HepG2 (cell line): Measurements from ENCODE around the gene MT1HL1. TPM values are rescaled to one million over a fixed set of nuclear protein-coding genes. Genes with fewer than 3 reads are reported as not detected.

Source experiments
- ATAC-seq: fragments of 200-7000 bp; cut with Tn5 transposase; 3 replicates; pipeline ENCODE4 v1.9.1; 2020; ENCODE audit warnings: mild to moderate bottlenecking, moderate library complexity
- BruUV-seq: library from RNA; stranded (reverse); fragments of 400-500 nt; replicated peaks from 2 replicates; lab custom pipeline; 2021; lab: Mats Ljungman, UMichigan
- CTCF ChIA-PET: fragments of 300-600 bp; formaldehyde crosslinking; extraction: SDS; loops from one replicate; lab custom pipeline; 2021; ENCODE audit warnings: low total read pairs, inconsistent platforms, low intra/inter-chr PET ratio; lab: Yijun Ruan, JAX
- POLR2A ChIA-PET: fragments of 350-600 bp; sonication (Branson Sonifier 250); formaldehyde crosslinking; loops from one replicate; lab custom pipeline; 2020; ENCODE audit warnings: antibody characterized with exemption, inconsistent platforms; lab: Yijun Ruan, JAX
- DNase-seq: peaks from one replicate; pipeline ENCODE4 v3.0.0-alpha.2; 2015; ENCODE audit warnings: low spot score
- FAIRE-seq: peaks from 3 replicates; lab custom pipeline; 2011; peaks lifted over from hg19 to GRCh38; lab: Jason Lieb, UNC
- H2AFZ ChIP-seq: one replicate; pipeline ENCODE4 v1.6.1; 2011; ENCODE audit warnings: low read length, inconsistent platforms
- H3K27ac ChIP-seq: fragments of 300-600 bp; 3 replicates; pipeline ENCODE4 v1.8.0; 2011; ENCODE audit warnings: mixed run types, mild to moderate bottlenecking, mixed read lengths, low read length, inconsistent platforms; ENCODE audit not compliant: insufficient read depth; ENCODE audit errors: extremely low read length
- H3K27me3 ChIP-seq, 2 experiments: fragments of 200-600 bp in 1 of 2; 2 replicates in 1 of 2; 3 replicates in 1 of 2; pipeline versions ENCODE4 v1.6.0 to v1.8.0; 2011; ENCODE audit warnings: low read length in 2 of 2, mild to moderate bottlenecking in 2 of 2, moderate library complexity in 2 of 2, inconsistent platforms in 1 of 2; ENCODE audit not compliant: insufficient read depth in 2 of 2, control insufficient read depth in 1 of 2
- H3K36me3 ChIP-seq, 2 experiments: fragments of 200-600 bp in 1 of 2; replicated peaks in 1 of 2; 2 replicates in 1 of 2; 3 replicates in 1 of 2; pipeline versions ENCODE4 v1.5.1 to v1.8.0; 2011; ENCODE audit warnings: low read length in 2 of 2, inconsistent platforms in 1 of 2; ENCODE audit not compliant: insufficient read depth in 2 of 2, control insufficient read depth in 1 of 2
- H3K4me1 ChIP-seq: 2 replicates; pipeline ENCODE4 v1.5.1; 2012; ENCODE audit warnings: low read length, inconsistent platforms; ENCODE audit not compliant: insufficient read depth
- H3K4me2 ChIP-seq: 2 replicates; pipeline ENCODE4 v1.6.0; 2011; ENCODE audit warnings: low read depth, low read length, inconsistent platforms
- H3K4me3 ChIP-seq, 3 experiments: fragments of 200-600 bp in 1 of 3; sonication (generic), shearing (Covaris generic) in 1 of 3; replicated peaks in 1 of 3; 2 replicates each; pipeline ENCODE4 v1.5.1; 2011 to 2016; ENCODE audit warnings: low read length in 3 of 3, inconsistent platforms in 2 of 3, low read depth in 2 of 3, mild to moderate bottlenecking in 2 of 3, control low read depth in 1 of 3, mixed read lengths in 1 of 3; ENCODE audit not compliant: insufficient read depth in 1 of 3
- H3K79me2 ChIP-seq: one replicate; pipeline ENCODE4 v1.6.1; 2011; ENCODE audit warnings: low read length, inconsistent platforms; ENCODE audit not compliant: insufficient read depth
- H3K9ac ChIP-seq: 2 replicates; pipeline ENCODE4 v1.6.0; 2011; ENCODE audit warnings: mild to moderate bottlenecking, low read depth, low read length, inconsistent platforms; ENCODE audit not compliant: insufficient read depth
- H3K9me3 ChIP-seq: 2 replicates; pipeline ENCODE4 v1.5.1; 2012; ENCODE audit warnings: mild to moderate bottlenecking, low read length
- H4K20me1 ChIP-seq: 2 replicates; pipeline ENCODE4 v1.6.0; 2011; ENCODE audit warnings: inconsistent platforms, mild to moderate bottlenecking, low read length, moderate library complexity; ENCODE audit not compliant: insufficient read depth
- FOSL2 ChIP-seq: sonication (generic); formaldehyde crosslinking; IDR thresholded peaks from 2 replicates; pipeline ENCODE4 v1.4.0; 2020; ENCODE audit warnings: missing genetic modification reagents
- MEF2D ChIP-seq: sonication (generic); formaldehyde crosslinking; IDR thresholded peaks from 2 replicates; pipeline ENCODE4 v1.5.1; 2020; ENCODE audit warnings: mild to moderate bottlenecking, missing genetic modification reagents
- MTA3 ChIP-seq: sonication (generic); formaldehyde crosslinking; IDR thresholded peaks from 2 replicates; pipeline ENCODE4 v1.4.0; 2020; ENCODE audit warnings: missing genetic modification reagents
- PHF5A ChIP-seq: IDR thresholded peaks from one replicate; pipeline ENCODE4 v1.6.1; 2018; ENCODE audit warnings: low read depth, missing genetic modification reagents; ENCODE audit not compliant: unreplicated experiment
- PRPF4 ChIP-seq: fragments of 200-400 bp; formaldehyde crosslinking; IDR thresholded peaks from 2 replicates; pipeline ENCODE4 v1.6.1; 2016; ENCODE audit warnings: low read length, low read depth; ENCODE audit not compliant: poor library complexity, severe bottlenecking
- RARA ChIP-seq: IDR thresholded peaks from 2 replicates; pipeline ENCODE4 v1.6.1; 2016; ENCODE audit warnings: missing genetic modification reagents, missing compliant biosample characterization
- SIN3A ChIP-seq: IDR thresholded peaks from 2 replicates; pipeline ENCODE4 v1.6.1; 2011; ENCODE audit warnings: low read depth, mild to moderate bottlenecking, control low read depth, low read length, borderline replicate concordance
- SNAPC2 ChIP-seq: sonication (generic); formaldehyde crosslinking; IDR thresholded peaks from 2 replicates; pipeline ENCODE4 v1.8.1; 2022; ENCODE audit warnings: mild to moderate bottlenecking, missing genetic modification reagents
- ZNF382 ChIP-seq: sonication (generic); formaldehyde crosslinking; IDR thresholded peaks from 2 replicates; pipeline ENCODE4 v1.5.0; 2020; ENCODE audit warnings: missing genetic modification reagents, mild to moderate bottlenecking, borderline replicate concordance
- ZNF44 ChIP-seq: sonication (generic); formaldehyde crosslinking; IDR thresholded peaks from 2 replicates; pipeline ENCODE4 v1.5.1; 2020; ENCODE audit warnings: mild to moderate bottlenecking, missing genetic modification reagents
- ZNF563 ChIP-seq: sonication (generic); formaldehyde crosslinking; IDR thresholded peaks from 2 replicates; pipeline ENCODE4 v1.8.0; 2022; ENCODE audit warnings: mild to moderate bottlenecking, moderate library complexity, missing genetic modification reagents
- ZNF883 ChIP-seq: sonication (generic); formaldehyde crosslinking; IDR thresholded peaks from 2 replicates; pipeline ENCODE4 v1.5.1; 2020; ENCODE audit warnings: mild to moderate bottlenecking, missing genetic modification reagents; ENCODE audit errors: not compliant biosample characterization
- WGBS: methylation state at CpG from one replicate; pipeline ENCODE4 v1.1.6; 2017; ENCODE audit warnings: low lambda C conversion rate; 5-methylcytosine and 5-hydroxymethylcytosine counted together
- in situ Hi-C: cut with HindIII; loops from 2 replicates; pipeline ENCODE4 v1.10.0; 2017; ENCODE audit warnings: low pct_unique_long_range_greater_than_20kb; ENCODE audit not compliant: extremely low pct_ligation_motif_present
- intact Hi-C: fragments of 100-400 bp; cut with micrococcal nuclease; formaldehyde crosslinking; loops from one replicate; pipeline ENCODE4 v1.10.0; 2022; ENCODE audit not compliant: unreplicated experiment
- polyA plus RNA-seq, 8 experiments: library from polyadenylated mRNA; depleted of rRNA in 3 of 8; stranded (reverse) in 7 of 8; unstranded in 1 of 8; fragments of >200 nt; fragmentation: Illumina TruSeq in 4 of 8; extraction: Trizol in 4 of 8; gene quantifications; 2 replicates each; pipeline versions ENCODE4 v1.2.1 to v1.2.3, GENCODE V29; 2011 to 2016; ENCODE audit warnings: low read depth in 4 of 8, missing spikeins in 1 of 8, mixed read lengths in 1 of 8; ENCODE audit not compliant: insufficient read depth in 1 of 8
- total RNA-seq, 5 experiments: library from RNA; depleted of rRNA; stranded (reverse); fragments of >200 nt; fragmentation: Illumina TruSeq; extraction: Trizol; gene quantifications; 2 replicates each; pipeline ENCODE4 v1.2.3, GENCODE V29; 2016; ENCODE audit warnings: low read depth in 1 of 5
- TF ChIP-seq, protein P1 (sequence below): sonication (generic); formaldehyde crosslinking; IDR thresholded peaks from 2 replicates; pipeline ENCODE4 v1.4.0; 2020; ENCODE audit warnings: missing genetic modification reagents, borderline replicate concordance
- TF ChIP-seq, protein P2 (sequence below): sonication (generic); formaldehyde crosslinking; IDR thresholded peaks from 2 replicates; pipeline ENCODE4 v1.5.0; 2020; ENCODE audit warnings: missing genetic modification reagents
- TF ChIP-seq, protein P3 (sequence below): sonication (generic); formaldehyde crosslinking; IDR thresholded peaks from 2 replicates; pipeline ENCODE4 v1.8.0; 2022; ENCODE audit warnings: mild to moderate bottlenecking, missing genetic modification reagents, moderate library complexity

Gene MT1HL1
- total and polyA plus RNA-seq, 2 of the 13 experiments (the other 11 are each of a cell fraction or from before 2014, with no cell fraction given), result not detected

DNA sequence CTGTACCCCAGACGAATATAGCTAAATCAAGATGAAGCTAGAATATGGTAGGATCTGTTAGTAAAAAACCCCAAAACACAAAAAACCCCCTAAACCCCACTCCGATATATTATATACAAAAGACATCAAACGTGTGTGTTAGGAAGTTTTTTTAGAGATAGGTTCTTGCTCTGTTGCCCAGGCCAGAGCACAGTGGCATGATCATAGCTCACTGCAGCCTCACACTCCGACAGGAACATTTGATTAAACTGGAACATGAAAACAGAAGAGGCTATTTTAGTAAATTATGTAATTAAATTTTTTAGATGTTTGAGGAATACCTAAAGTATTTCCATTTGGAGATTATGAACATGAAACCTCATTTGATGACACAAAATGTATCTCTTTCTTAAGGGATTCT is 29.6 kb upstream of the MT1HL1 start:
- POLR2A ChIA-PET, result no interaction called here
- Histone ChIP-seq H3K4me3 (no peak overlapping the region), H3K4me1 (no peaks in the 10 kb centered on the region), H3K27me3 (peaks cover 0 to 8% of the 10 kb centered on the region in 2 experiments; a peak in 1 of 5 replicates), H3K36me3 (no peaks in the 10 kb centered on the region), H3K9ac (no peak overlapping the region), H2AFZ (no peak overlapping the region), H3K27ac (no peak overlapping the region), H3K4me2 (no peak overlapping the region), H3K79me2 (no peaks in the 10 kb centered on the region), H4K20me1 (no peaks in the 10 kb centered on the region), H3K9me3 (no peaks in the 10 kb centered on the region)
- TF ChIP-seq MEF2D (CRISPR knock-in tag), result no peak
- TF ChIP-seq ZNF883 (CRISPR knock-in tag), result no peak
- TF ChIP-seq SIN3A, result no peak
- no peak for TF ChIP-seq ZNF382 (CRISPR knock-in tag)
- intact Hi-C loops (no loop called here), in situ Hi-C loops (no loop called here)
- ATAC-seq (no peak), FAIRE-seq (no peak), DNase-seq (no peak)
- 0% methylated on average over 4 of the region's 4 CpGs for WGBS
- CTCF ChIA-PET, result no interaction called here
- no TSS peak for BruUV-seq

DNA sequence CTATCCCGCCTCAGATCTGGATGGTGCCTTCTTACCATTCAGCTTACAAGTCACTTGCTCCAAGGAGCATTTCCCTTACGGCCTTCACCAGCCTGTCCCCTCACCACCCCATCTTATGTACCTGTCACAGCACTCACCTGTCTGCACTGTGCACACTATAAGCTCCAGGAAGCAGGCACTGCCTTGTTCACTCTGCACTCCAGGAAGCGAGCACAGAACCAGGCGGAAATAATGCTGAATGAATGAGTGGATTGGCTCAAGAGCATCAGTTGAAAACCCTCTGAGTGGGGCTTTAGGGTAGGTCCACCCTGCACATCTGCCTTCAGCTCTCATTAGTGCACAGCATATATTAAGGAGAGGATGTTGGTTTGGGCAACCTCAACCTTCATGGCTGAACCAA is 28.8 kb upstream of the MT1HL1 start:
- no peak for DNase-seq
- ChIA-PET CTCF (no interaction called here), POLR2A (no interaction called here)
- Histone ChIP-seq H3K4me2 (no peak overlapping the region), H3K79me2 (no peaks in the 10 kb centered on the region), H2AFZ (no peak overlapping the region), H3K9me3 (no peaks in the 10 kb centered on the region), H4K20me1 (no peaks in the 10 kb centered on the region), H3K27me3 (peaks cover 0 to 8% of the 10 kb centered on the region in 2 experiments; a peak in 1 of 5 replicates), H3K36me3 (no peaks in the 10 kb centered on the region), H3K4me3 (no peak overlapping the region), H3K4me1 (no peaks in the 10 kb centered on the region), H3K9ac (no peak overlapping the region), H3K27ac (no peak overlapping the region)
- ATAC-seq, result no peak
- in situ Hi-C loops (no loop called here), intact Hi-C loops (no loop called here)
- WGBS, result 1% methylated on average over 4 of the region's 4 CpGs
- BruUV-seq, result no TSS peak
- no peak for FAIRE-seq
- TF ChIP-seq, protein P1, sequence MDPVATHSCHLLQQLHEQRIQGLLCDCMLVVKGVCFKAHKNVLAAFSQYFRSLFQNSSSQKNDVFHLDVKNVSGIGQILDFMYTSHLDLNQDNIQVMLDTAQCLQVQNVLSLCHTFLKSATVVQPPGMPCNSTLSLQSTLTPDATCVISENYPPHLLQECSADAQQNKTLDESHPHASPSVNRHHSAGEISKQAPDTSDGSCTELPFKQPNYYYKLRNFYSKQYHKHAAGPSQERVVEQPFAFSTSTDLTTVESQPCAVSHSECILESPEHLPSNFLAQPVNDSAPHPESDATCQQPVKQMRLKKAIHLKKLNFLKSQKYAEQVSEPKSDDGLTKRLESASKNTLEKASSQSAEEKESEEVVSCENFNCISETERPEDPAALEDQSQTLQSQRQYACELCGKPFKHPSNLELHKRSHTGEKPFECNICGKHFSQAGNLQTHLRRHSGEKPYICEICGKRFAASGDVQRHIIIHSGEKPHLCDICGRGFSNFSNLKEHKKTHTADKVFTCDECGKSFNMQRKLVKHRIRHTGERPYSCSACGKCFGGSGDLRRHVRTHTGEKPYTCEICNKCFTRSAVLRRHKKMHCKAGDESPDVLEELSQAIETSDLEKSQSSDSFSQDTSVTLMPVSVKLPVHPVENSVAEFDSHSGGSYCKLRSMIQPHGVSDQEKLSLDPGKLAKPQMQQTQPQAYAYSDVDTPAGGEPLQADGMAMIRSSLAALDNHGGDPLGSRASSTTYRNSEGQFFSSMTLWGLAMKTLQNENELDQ, result no peak
- TF ChIP-seq, protein P2, sequence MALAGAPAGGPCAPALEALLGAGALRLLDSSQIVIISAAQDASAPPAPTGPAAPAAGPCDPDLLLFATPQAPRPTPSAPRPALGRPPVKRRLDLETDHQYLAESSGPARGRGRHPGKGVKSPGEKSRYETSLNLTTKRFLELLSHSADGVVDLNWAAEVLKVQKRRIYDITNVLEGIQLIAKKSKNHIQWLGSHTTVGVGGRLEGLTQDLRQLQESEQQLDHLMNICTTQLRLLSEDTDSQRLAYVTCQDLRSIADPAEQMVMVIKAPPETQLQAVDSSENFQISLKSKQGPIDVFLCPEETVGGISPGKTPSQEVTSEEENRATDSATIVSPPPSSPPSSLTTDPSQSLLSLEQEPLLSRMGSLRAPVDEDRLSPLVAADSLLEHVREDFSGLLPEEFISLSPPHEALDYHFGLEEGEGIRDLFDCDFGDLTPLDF (CRISPR knock-in tag), result no peak
- TF ChIP-seq ZNF44 (no peak), FOSL2 (CRISPR knock-in tag) (no peak), RARA (CRISPR knock-in tag) (no peak), MTA3 (CRISPR knock-in tag) (no peak), PRPF4 (no peak), ZNF563 (no peak), SNAPC2 (CRISPR knock-in tag) (no peak), PHF5A (CRISPR knock-in tag) (no peak)
- TF ChIP-seq, protein P3, sequence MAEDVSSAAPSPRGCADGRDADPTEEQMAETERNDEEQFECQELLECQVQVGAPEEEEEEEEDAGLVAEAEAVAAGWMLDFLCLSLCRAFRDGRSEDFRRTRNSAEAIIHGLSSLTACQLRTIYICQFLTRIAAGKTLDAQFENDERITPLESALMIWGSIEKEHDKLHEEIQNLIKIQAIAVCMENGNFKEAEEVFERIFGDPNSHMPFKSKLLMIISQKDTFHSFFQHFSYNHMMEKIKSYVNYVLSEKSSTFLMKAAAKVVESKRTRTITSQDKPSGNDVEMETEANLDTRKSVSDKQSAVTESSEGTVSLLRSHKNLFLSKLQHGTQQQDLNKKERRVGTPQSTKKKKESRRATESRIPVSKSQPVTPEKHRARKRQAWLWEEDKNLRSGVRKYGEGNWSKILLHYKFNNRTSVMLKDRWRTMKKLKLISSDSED (CRISPR knock-in tag), result no peak
